ENCODE results near the gene TMCC3.

GRCh38 chr12:94637390-94638113 lies 12.8 kb downstream of the TMCC3 start:
- TF ChIP-seq CTCF (IDR thresholded peaks at IDR 0.05; ENCODE audit: insufficient read depth, low read depth, low read length) (no peak), EZH2 (IDR thresholded peaks at IDR 0.05; ENCODE audit: insufficient read depth, low read length) (no peak)

All from astrocyte (in vitro differentiated cells and primary cell).